PC-9 (cell line): ENCODE data around the gene RABL3. TPM values are rescaled to one million over a fixed set of nuclear protein-coding genes. Genes with fewer than 3 reads are reported as not detected.

Experiments
- BruUV-seq: library from RNA; stranded (reverse); fragments of 400-500 nt; replicated peaks from 2 replicates; lab custom pipeline; 2021; lab: Mats Ljungman, UMichigan
- CTCF ChIA-PET: fragments of 300-600 bp; sonication (Branson Sonifier 250); formaldehyde crosslinking; loops from one replicate; lab custom pipeline; 2022; ENCODE audit warnings: antibody characterized with exemption; lab: Charles Lee
- POLR2A ChIA-PET: fragments of 300-600 bp; sonication (Branson Sonifier 250); formaldehyde crosslinking; loops from one replicate; lab custom pipeline; 2022; ENCODE audit warnings: antibody characterized with exemption; ENCODE audit not compliant: unreplicated experiment; lab: Charles Lee
- DNase-seq, 2 experiments: peaks; one replicate each; pipeline versions ENCODE4 v3.0.0 to v3.0.0-alpha.2; 2015 to 2022; ENCODE audit warnings: mixed read lengths in 1 of 2
- H2AFZ ChIP-seq: fragments of 200-600 bp; sonication (generic); 2 replicates; pipeline ENCODE4 v1.8.1; 2017; ENCODE audit warnings: antibody characterized with exemption
- H3F3A ChIP-seq: fragments of 200-600 bp; sonication (generic); 2 replicates; pipeline ENCODE4 v1.8.1; 2017; ENCODE audit warnings: antibody characterized with exemption, mild to moderate bottlenecking, low read depth; ENCODE audit not compliant: insufficient read depth
- H3K27ac ChIP-seq: fragments of 200-600 bp; sonication (generic); 2 replicates; pipeline ENCODE4 v1.6.1; 2016; ENCODE audit warnings: mixed run types
- H3K27me3 ChIP-seq: fragments of 200-600 bp; sonication (generic); 2 replicates; pipeline ENCODE4 v1.6.1; 2016; ENCODE audit warnings: low read depth, mixed run types; ENCODE audit not compliant: insufficient read depth
- H3K36me3 ChIP-seq: fragments of 200-600 bp; sonication (generic); 2 replicates; pipeline ENCODE4 v1.6.1; 2016; ENCODE audit warnings: low read depth, mixed run types
- H3K4me1 ChIP-seq: fragments of 200-600 bp; sonication (generic); replicated peaks from 2 replicates; pipeline ENCODE4 v1.6.1; 2016; ENCODE audit warnings: mixed run types; ENCODE audit not compliant: insufficient read depth
- H3K4me2 ChIP-seq: fragments of 200-600 bp; sonication (generic); 2 replicates; pipeline ENCODE4 v1.6.1; 2017; ENCODE audit warnings: mixed run types
- H3K4me3 ChIP-seq: fragments of 200-600 bp; sonication (generic); 2 replicates; pipeline ENCODE4 v1.6.1; 2016; ENCODE audit warnings: mixed run types
- H3K79me2 ChIP-seq: fragments of 200-600 bp; sonication (generic); 2 replicates; pipeline ENCODE4 v1.6.1; 2017; ENCODE audit warnings: low read depth, mixed run types
- H3K9me2 ChIP-seq: fragments of 200-600 bp; sonication (generic); 2 replicates; pipeline ENCODE4 v1.8.1; 2017; ENCODE audit warnings: mild to moderate bottlenecking; ENCODE audit not compliant: insufficient read depth
- H3K9me3 ChIP-seq: fragments of 200-600 bp; sonication (generic); 2 replicates; pipeline ENCODE4 v1.8.1; 2016; ENCODE audit warnings: low read depth; ENCODE audit not compliant: insufficient read depth
- H4K20me1 ChIP-seq: fragments of 200-600 bp; sonication (generic); 2 replicates; pipeline ENCODE4 v1.8.1; 2017; ENCODE audit not compliant: insufficient read depth
- CTCF ChIP-seq: fragments of 200-600 bp; sonication (generic); conservative IDR thresholded peaks from 2 replicates; pipeline ENCODE4 v1.6.1; 2017; ENCODE audit warnings: mixed run types, antibody characterized with exemption, mild to moderate bottlenecking, moderate library complexity
- EZH2 ChIP-seq: fragments of 200-600 bp; sonication (generic); IDR thresholded peaks from 2 replicates; pipeline ENCODE4 v1.8.0; 2017; ENCODE audit warnings: antibody characterized with exemption, low read depth
- intact Hi-C: fragments of 100-400 bp; cut with micrococcal nuclease; formaldehyde crosslinking; loops from one replicate; pipeline ENCODE4 v1.10.0; 2022; ENCODE audit not compliant: unreplicated experiment
- total RNA-seq: library from RNA; stranded (reverse); gene quantifications from 2 replicates; pipeline ENCODE4 v1.2.3, GENCODE V29; 2021

Gene RABL3
- total RNA-seq, 1 experiment from 2014 or later = 29.8 TPM

- Histone ChIP-seq H3K4me2 (no peak overlapping the region), H3F3A (peaks cover 12% of the 10 kb centered on the region), H3K4me1 (peaks cover 12% of the 10 kb centered on the region), H4K20me1 (no peaks in the 10 kb centered on the region), H3K27ac (no peak overlapping the region), H3K79me2 (no peaks in the 10 kb centered on the region), H3K27me3 (no peaks in the 10 kb centered on the region), H2AFZ (no peak overlapping the region), H3K9me2 (no peaks in the 10 kb centered on the region), H3K9me3 (peaks cover 5% of the 10 kb centered on the region; the same call in 1 of the 2 replicates), H3K36me3 (no peaks in the 10 kb centered on the region), H3K4me3 (no peak overlapping the region)
- BruUV-seq = no TSS peak
- CTCF ChIA-PET = no interaction called here
- intact Hi-C loops = no loop called here
- POLR2A ChIA-PET = no interaction called here
- TF ChIP-seq CTCF (no peak), EZH2 (no peak)
- DNase-seq = no peak
Measured at GRCh38 chr3:120683213-120683612, 59.1 kb downstream of the RABL3 start.

GRCh38 chr3:120682095-120682681, 60.1 kb downstream of the RABL3 start, which contains the start of gene HGD:
Gene HGD (minus strand): TSS chr3:120682239. CDS start chr3:120682111, 128 bp downstream.
- ChIA-PET CTCF (no interaction called here), POLR2A (interaction anchor here (0.6 to 0.7 kb wide), 2 partner anchors 86 to 337 kb away, joined by 3 to 4 read pairs; partner anchors contain the start of gene NDUFB4)
- H3K79me2 ChIP-seq = no peaks in the 10 kb centered on the region
- no peaks in the 10 kb centered on the region for H4K20me1 ChIP-seq
- H2AFZ ChIP-seq = no peak within 1 kb of the TSS
- H3K36me3 ChIP-seq = no peaks in the 10 kb centered on the region
- no peak within 1 kb of the TSS for H3K4me3 ChIP-seq
- TF ChIP-seq CTCF (no peak), EZH2 (no peak)
- intact Hi-C loops = no loop called here
- H3K4me2 ChIP-seq = no peak within 1 kb of the TSS
- peaks cover 15% of the 10 kb centered on the region; the same call in 1 of the 2 replicates for H3K9me3 ChIP-seq
- H3F3A ChIP-seq = peaks cover 15% of the 10 kb centered on the region
- no peaks in the 10 kb centered on the region for H3K27me3 ChIP-seq
- DNase-seq = no peak
- no peaks in the 10 kb centered on the region for H3K9me2 ChIP-seq
- BruUV-seq = no TSS peak
- H3K4me1 ChIP-seq = peaks cover 15% of the 10 kb centered on the region
- H3K27ac ChIP-seq = no peak within 1 kb of the TSS

DNA sequence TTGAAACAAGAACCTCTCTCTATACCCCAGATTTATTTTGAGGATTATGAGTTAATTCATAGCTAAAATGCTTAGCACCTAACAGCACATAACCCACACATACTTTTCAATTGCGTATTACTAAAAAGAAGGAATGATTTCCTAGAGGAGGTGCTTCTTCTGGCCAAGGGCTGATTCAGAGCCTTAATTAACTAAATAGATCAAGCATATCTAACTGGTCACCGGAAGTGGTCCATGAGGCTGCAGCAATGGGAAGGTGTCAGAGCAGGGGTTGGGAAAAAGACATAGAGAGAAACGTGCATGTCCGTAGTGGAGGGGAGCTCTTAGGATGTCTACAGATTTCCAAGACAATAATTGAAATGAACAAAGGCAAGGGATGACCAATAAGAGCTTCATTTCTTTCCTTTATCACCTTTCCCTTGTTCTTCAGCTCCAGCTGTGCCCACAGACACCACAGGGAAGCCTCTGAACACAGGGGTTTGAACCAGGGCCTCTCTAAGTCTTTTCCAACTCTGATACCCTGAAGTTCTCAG, 60.7 kb downstream of the RABL3 start:
- TF ChIP-seq EZH2 = no peak
- no peak for TF ChIP-seq CTCF
- no peaks in the 10 kb centered on the region for H3K36me3 ChIP-seq
- intact Hi-C loops = no loop called here
- peaks cover 16% of the 10 kb centered on the region; the same call in 1 of the 2 replicates for H3K9me3 ChIP-seq
- H4K20me1 ChIP-seq = no peaks in the 10 kb centered on the region
- H2AFZ ChIP-seq = no peak overlapping the region
- DNase-seq = no peak
- H3K27me3 ChIP-seq = no peaks in the 10 kb centered on the region
- ChIA-PET CTCF (no interaction called here), POLR2A (no interaction called here)
- H3K79me2 ChIP-seq = no peaks in the 10 kb centered on the region
- peaks cover 15% of the 10 kb centered on the region for H3F3A ChIP-seq
- no peak overlapping the region for H3K4me3 ChIP-seq
- no peak overlapping the region for H3K4me2 ChIP-seq
- H3K9me2 ChIP-seq = no peaks in the 10 kb centered on the region
- no peak overlapping the region for H3K27ac ChIP-seq
- H3K4me1 ChIP-seq = peaks cover 15% of the 10 kb centered on the region
- BruUV-seq = no TSS peak
